Muscle of back (tissue), 10 donors: Measurements from ENCODE around the gene RBBP9. TPM values are rescaled to one million over a fixed set of nuclear protein-coding genes. Genes with fewer than 3 reads are reported as not detected.

Source experiments
- polyA plus RNA-seq, 10 donors: library from polyadenylated mRNA; unstranded; fragments of 120-200 nt; gene quantifications; one replicate each; pipeline ENCODE4 v1.2.1, GENCODE V29; 2013; ENCODE audit not compliant: insufficient read length in 10 of 10

The RBBP9 gene
- polyA plus RNA-seq, 10 donors = 9.1 to 15.2 (median 12.6) TPM

Other genes with a start within 250 kb of the RBBP9 start
- 10 to 100 TPM; 11.0 to 18.6 (median 15.0) TPM for gene ZNF133, start 208.7 kb downstream of the RBBP9 start, polyA plus RNA-seq
- gene DZANK1, start 30.2 kb downstream of the RBBP9 start, polyA plus RNA-seq = 1 to 10 TPM; 1.2 to 3.3 (median 2.2) TPM
- 10 to 100 TPM; 10.9 to 16.1 (median 13.3) TPM for gene POLR3F, start 29.8 kb downstream of the RBBP9 start, polyA plus RNA-seq
- gene SEC23B, start 10.7 kb upstream of the RBBP9 start, polyA plus RNA-seq = 10 to 100 TPM; 16.4 to 26.0 (median 19.3) TPM
- 10 to 100 TPM; 73.3 to 96.0 (median 85.6) TPM for gene SMIM26, start 70.2 kb upstream of the RBBP9 start, polyA plus RNA-seq
- 10 to 100 TPM; 13.2 to 20.5 (median 17.4) TPM for gene DTD1, start 90.8 kb upstream of the RBBP9 start, polyA plus RNA-seq